Chondrocyte (in vitro differentiated cells): ENCODE results near the gene PLSCR1. TPM values are rescaled to one million over a fixed set of nuclear protein-coding genes. Genes with fewer than 3 reads are reported as not detected.

Experiments
- DNase-seq: peaks from one replicate; pipeline ENCODE4 v3.0.0; 2021; ENCODE audit warnings: mixed read lengths, low spot score
- H3K27ac Mint-ChIP-seq: one replicate; pipeline ENCODE4 v1.8.0; 2021; ENCODE audit warnings: mild to moderate bottlenecking, moderate library complexity, mixed read lengths; ENCODE audit not compliant: unreplicated experiment
- H3K27me3 Mint-ChIP-seq: 2 replicates; pipeline ENCODE4 v1.8.0; 2021; ENCODE audit warnings: low read depth, mixed read lengths
- H3K36me3 Mint-ChIP-seq: 2 replicates; pipeline ENCODE4 v1.8.0; 2021; ENCODE audit warnings: low read depth, mixed read lengths
- H3K4me1 Mint-ChIP-seq: 2 replicates; pipeline ENCODE4 v1.8.0; 2021; ENCODE audit warnings: low read depth, mild to moderate bottlenecking, mixed read lengths
- H3K4me3 Mint-ChIP-seq: one replicate; pipeline ENCODE4 v1.8.0; 2021; ENCODE audit warnings: mild to moderate bottlenecking, moderate library complexity, mixed read lengths; ENCODE audit not compliant: unreplicated experiment
- H3K9me3 Mint-ChIP-seq: 2 replicates; pipeline ENCODE4 v1.8.0; 2021; ENCODE audit warnings: low read depth, mixed read lengths
- CTCF ChIP-seq: fragments of 200-600 bp; sonication (generic); IDR thresholded peaks from 2 replicates; pipeline ENCODE4 v1.5.0; 2021; ENCODE audit warnings: antibody characterized with exemption, mild to moderate bottlenecking, moderate library complexity
- total RNA-seq: library from RNA; stranded (reverse); gene quantifications from 3 replicates; pipeline ENCODE4 v1.2.1, GENCODE V29; 2021

The PLSCR1 gene
- total RNA-seq, 1 donor from 2014 or later = 21.5 TPM

GRCh38 chr3:146539315-146539714 lies 5.1 kb downstream of the PLSCR1 start:
- Mint-ChIP-seq H3K4me3 (no peak overlapping the region), H3K36me3 (no peaks in the 10 kb centered on the region), H3K27ac (no peak overlapping the region), H3K9me3 (no peaks in the 10 kb centered on the region), H3K4me1 (peaks cover 50% of the 10 kb centered on the region), H3K27me3 (no peaks in the 10 kb centered on the region)
- no peak for TF ChIP-seq CTCF
- no peak for DNase-seq

GRCh38 chr3:146537603-146538002 lies 6.8 kb downstream of the PLSCR1 start:
- H3K4me3 Mint-ChIP-seq = no peak overlapping the region
- no peak for TF ChIP-seq CTCF
- no peak for DNase-seq
- H3K4me1 Mint-ChIP-seq = peaks cover 39% of the 10 kb centered on the region
- H3K27me3 Mint-ChIP-seq = no peaks in the 10 kb centered on the region
- H3K27ac Mint-ChIP-seq = no peak overlapping the region
- peaks cover 2% of the 10 kb centered on the region for H3K36me3 Mint-ChIP-seq
- no peaks in the 10 kb centered on the region for H3K9me3 Mint-ChIP-seq

- H3K9me3 Mint-ChIP-seq = no peaks in the 10 kb centered on the region
- H3K27ac Mint-ChIP-seq = no peak overlapping the region
- H3K4me3 Mint-ChIP-seq = no peak overlapping the region
- no peak for DNase-seq
- peaks cover 30% of the 10 kb centered on the region for H3K4me1 Mint-ChIP-seq
- H3K27me3 Mint-ChIP-seq = no peaks in the 10 kb centered on the region
- TF ChIP-seq CTCF = no peak
- peaks cover 2% of the 10 kb centered on the region for H3K36me3 Mint-ChIP-seq
These were observed 7.7 kb downstream of the PLSCR1 start for GRCh38 chr3:146536681-146537080.

GRCh38 chr3:146532406-146532805 lies 12.0 kb downstream of the PLSCR1 start:
- H3K9me3 Mint-ChIP-seq = no peaks in the 10 kb centered on the region
- H3K4me3 Mint-ChIP-seq = no peak overlapping the region
- peaks cover 19% of the 10 kb centered on the region for H3K4me1 Mint-ChIP-seq
- no peak for TF ChIP-seq CTCF
- no peaks in the 10 kb centered on the region for H3K27me3 Mint-ChIP-seq
- H3K27ac Mint-ChIP-seq = no peak overlapping the region
- no peak for DNase-seq
- H3K36me3 Mint-ChIP-seq = peaks cover 2% of the 10 kb centered on the region

GRCh38 chr3:146530609-146531008 lies 13.8 kb downstream of the PLSCR1 start:
- Mint-ChIP-seq H3K9me3 (no peaks in the 10 kb centered on the region), H3K36me3 (peaks cover 3% of the 10 kb centered on the region), H3K4me3 (no peak overlapping the region), H3K4me1 (peaks cover 6% of the 10 kb centered on the region), H3K27me3 (no peaks in the 10 kb centered on the region), H3K27ac (no peak overlapping the region)
- no peak for DNase-seq
- no peak for TF ChIP-seq CTCF
